K562 treated with DMSO at 1 percent for 4 hours (cell line): ENCODE measurements around the gene NTN3. TPM values are rescaled to one million over a fixed set of nuclear protein-coding genes. Genes with fewer than 3 reads are reported as not detected.

ENCODE experiments used
- total RNA-seq: library from RNA; unstranded; fragments of 300-600 nt; gene quantifications from 2 replicates; pipeline ENCODE4 v1.2.3, GENCODE V29; 2022; ENCODE audit not compliant: insufficient read depth

The NTN3 gene
- total RNA-seq: 0.42 TPM in 1 of 2 replicates, not detected in the other

GRCh38 chr16:2471016-2471652, at the start of gene NTN3:
TSS of gene NTN3 (plus strand) at chr16:2471297. CDS start at chr16:2471702, 405 bp downstream.

GRCh38 chr16:2429034-2429770, 41.9 kb upstream of the NTN3 start, which contains the start of gene CCNF:
TSS of gene CCNF (plus strand) at chr16:2429447. CDS start at chr16:2429482, 35 bp downstream.

GRCh38 chr16:2459647-2460390, 11.3 kb upstream of the NTN3 start, which contains the start of gene TEDC2:
TSS of gene TEDC2 (plus strand) at chr16:2460109. CDS start at chr16:2460145, 36 bp downstream.

GRCh38 chr16:2474877-2475412, 3.8 kb downstream of the NTN3 start, which contains the start of gene TBC1D24:
TSS of gene TBC1D24 (plus strand) at chr16:2475127. CDS start at chr16:2496149, 21,022 bp downstream.

GRCh38 chr16:2513405-2514332, 42.6 kb downstream of the NTN3 start, which contains the start of gene ATP6V0C:
TSS of gene ATP6V0C (plus strand) at chr16:2513952. CDS start at chr16:2514104, 152 bp downstream.

GRCh38 chr16:2520097-2520783, 49.1 kb downstream of the NTN3 start, which contains the start of gene AMDHD2:
TSS of gene AMDHD2 (plus strand) at chr16:2520371. CDS start at chr16:2520459, 88 bp downstream.

Other genes starting within 250 kb of the NTN3 start
- gene E4F1, start 247.7 kb upstream of the NTN3 start, total RNA-seq: 33.2 and 37.1 TPM in 2 replicates
- gene DNASE1L2, start 234.9 kb upstream of the NTN3 start, total RNA-seq: 5.4 and 6.1 TPM in 2 replicates
- gene ECI1, start 219.7 kb upstream of the NTN3 start, total RNA-seq: 309 and 412 TPM in 2 replicates
- 182 and 221 TPM in 2 replicates for gene RNPS1, start 203.2 kb upstream of the NTN3 start, total RNA-seq
- 18.9 and 25.4 TPM in 2 replicates for gene ABCA3, start 130.6 kb upstream of the NTN3 start, total RNA-seq
- gene CCNF, start 41.9 kb upstream of the NTN3 start, total RNA-seq: 25.8 and 36.2 TPM in 2 replicates
- 24.5 and 30.6 TPM in 2 replicates for gene TEDC2, start 11.2 kb upstream of the NTN3 start, total RNA-seq
- gene TBC1D24, start 3.8 kb downstream of the NTN3 start, total RNA-seq: 5.7 and 10.9 TPM in 2 replicates
- gene ATP6V0C, start 42.7 kb downstream of the NTN3 start, total RNA-seq: 470 and 495 TPM in 2 replicates
- gene AMDHD2, start 49.1 kb downstream of the NTN3 start, total RNA-seq: 24.0 and 36.2 TPM in 2 replicates
- gene CEMP1, start 60.1 kb downstream of the NTN3 start, total RNA-seq: 5.9 and 8.3 TPM in 2 replicates
- gene PDPK1, start 66.7 kb downstream of the NTN3 start, total RNA-seq: 23.1 and 30.0 TPM in 2 replicates
- 55.1 and 57.0 TPM in 2 replicates for gene KCTD5, start 211.2 kb downstream of the NTN3 start, total RNA-seq
- gene PRSS27, start 248.9 kb downstream of the NTN3 start, total RNA-seq: 0.61 and 1.9 TPM in 2 replicates